ENCODE data around the gene GPR61.

The GPR61 gene

GRCh38 chr1:109570414-109570813 is 30.7 kb downstream of the GPR61 start:
- peak; percentile 8 for DNase-seq (ENCODE audit: low read depth)

GRCh38 chr1:109573785-109574184 is 34.1 kb downstream of the GPR61 start:
- no peak for DNase-seq (ENCODE audit: low read depth)

- peak; percentile 34 for DNase-seq (ENCODE audit: low read depth)
These were observed 39.3 kb downstream of the GPR61 start for GRCh38 chr1:109578947-109579443.

- DNase-seq (ENCODE audit: low read depth), result peak; percentile 64
These were observed 39.8 kb downstream of the GPR61 start for GRCh38 chr1:109579491-109579890.

- DNase-seq (ENCODE audit: low read depth), result no peak
These were observed 42.3 kb downstream of the GPR61 start for GRCh38 chr1:109582021-109582420.

- DNase-seq (ENCODE audit: low read depth), result no peak
These were observed 45.1 kb downstream of the GPR61 start for GRCh38 chr1:109584766-109585165.

GRCh38 chr1:109586055-109586454 is 46.4 kb downstream of the GPR61 start:
- DNase-seq (ENCODE audit: low read depth), result no peak

- DNase-seq (ENCODE audit: low read depth), result no peak
These were observed 49.5 kb downstream of the GPR61 start for GRCh38 chr1:109589177-109589576.

- no peak for DNase-seq (ENCODE audit: low read depth)
These were observed 50.0 kb downstream of the GPR61 start for GRCh38 chr1:109589679-109590078.

- DNase-seq (ENCODE audit: low read depth), result no peak
These were observed 53.2 kb downstream of the GPR61 start for GRCh38 chr1:109592916-109593315.

GRCh38 chr1:109595531-109595930 is 55.9 kb downstream of the GPR61 start:
- DNase-seq (ENCODE audit: low read depth), result peak; percentile 14

Data from fibroblast of gingiva (primary cell).